ENCODE data around the gene HNRNPA1. TPM values are rescaled to one million over a fixed set of nuclear protein-coding genes. Genes with fewer than 3 reads are reported as not detected.

Gene HNRNPA1
- total and polyA plus RNA-seq, 2 of the 4 experiments (the other 2 are of a cell fraction), result 747 to 1,409 TPM

GRCh38 chr12:54238531-54238930 is 42.0 kb upstream of the HNRNPA1 start:
- ATAC-seq (ENCODE audit: low read depth), result no peak
- Histone ChIP-seq H3K14ac (replicated peaks; ENCODE audit: low read depth, low read length) (no peak overlapping the region), H2BK5ac (ENCODE audit: low read depth, low read length, poor library complexity, severe bottlenecking) (no peak overlapping the region), H2AK9ac (replicated peaks; ENCODE audit: low read depth, low read length, poor library complexity) (no peak overlapping the region), H2AFZ (replicated peaks; ENCODE audit: low read length, poor library complexity) (no peak overlapping the region), H2BK120ac (ENCODE audit: low read depth, low read length) (no peak overlapping the region), H3K27me3 (ENCODE audit: control insufficient read depth, insufficient read depth, low read length) (no peaks in the 10 kb centered on the region), H3K4me1 (ENCODE audit: control insufficient read depth, insufficient read depth, low read length) (no peaks in the 10 kb centered on the region), H3K27ac (ENCODE audit: insufficient read depth, low read length) (no peak overlapping the region), H4K5ac (ENCODE audit: low read depth, low read length) (no peak overlapping the region), H3K4me2 (ENCODE audit: low read depth, low read length) (no peak overlapping the region), H4K91ac (ENCODE audit: insufficient read depth, low read depth, low read length) (no peak overlapping the region), H3K56ac (ENCODE audit: extremely low read depth, insufficient read depth, low read length) (no peak overlapping the region), H3K79me1 (ENCODE audit: low read depth in 1 of 2, low read length in 2 of 2) (peaks cover 17 to 32% of the 10 kb centered on the region in 2 experiments), H2BK20ac (ENCODE audit: low read depth, low read length) (no peak overlapping the region), H3K9me1 (ENCODE audit: insufficient read depth, low read length) (no peaks in the 10 kb centered on the region), H3K4ac (ENCODE audit: low read depth, low read length) (no peak overlapping the region), H3K36me3 (ENCODE audit: control insufficient read depth, insufficient read depth, low read length) (peaks cover 10% of the 10 kb centered on the region), H3K18ac (ENCODE audit: low read depth, low read length) (no peak overlapping the region), H4K8ac (ENCODE audit: low read depth in 2 of 2, low read length in 2 of 2) (no peak overlapping the region), H3K9me3 (ENCODE audit: control insufficient read depth, insufficient read depth, low read length) (no peaks in the 10 kb centered on the region), H4K20me1 (ENCODE audit: insufficient read depth, low read length) (no peaks in the 10 kb centered on the region), H2BK15ac (ENCODE audit: low read depth, low read length) (no peak overlapping the region), H3K4me3 (ENCODE audit: insufficient read depth, low read depth, low read length) (no peak overlapping the region), H2AK5ac (ENCODE audit: low read depth, low read length) (no peak overlapping the region), H3K23ac (ENCODE audit: low read depth, low read length) (no peak overlapping the region), H3K9ac (ENCODE audit: low read depth, low read length) (no peak overlapping the region)
- BruUV-seq (replicated peaks), result no TSS peak
- TF ChIP-seq FOS (IDR thresholded peaks at IDR 0.05; ENCODE audit: low read depth, low read length), result no peak
- TF ChIP-seq SMC3 (IDR thresholded peaks at IDR 0.05; ENCODE audit: low read depth, low read length), result no peak
- TF ChIP-seq CHD1 (IDR thresholded peaks at IDR 0.05; ENCODE audit: low read depth, low read length), result no peak
- TF ChIP-seq NFE2L2 (IDR thresholded peaks at IDR 0.05; ENCODE audit: low read depth, low read length), result no peak
- TF ChIP-seq USF2 (IDR thresholded peaks at IDR 0.05; ENCODE audit: low read depth, low read length), result no peak
- TF ChIP-seq POLR2A (IDR thresholded peaks at IDR 0.05; ENCODE audit: low read depth, low read length), result no peak
- TF ChIP-seq RCOR1 (IDR thresholded peaks at IDR 0.05; ENCODE audit: insufficient replicate concordance, low read length), result no peak
- TF ChIP-seq ELK1 (IDR thresholded peaks at IDR 0.05; ENCODE audit: borderline replicate concordance, low read depth, low read length), result no peak
- TF ChIP-seq MXI1 (IDR thresholded peaks at IDR 0.05; ENCODE audit: borderline replicate concordance, low read depth, low read length), result no peak
- no peak for TF ChIP-seq CEBPB (IDR thresholded peaks at IDR 0.05; ENCODE audit: low read depth, low read length)
- TF ChIP-seq BHLHE40 (IDR thresholded peaks at IDR 0.05; ENCODE audit: low read depth, low read length), result no peak
- TF ChIP-seq MAZ (IDR thresholded peaks at IDR 0.05; ENCODE audit: borderline replicate concordance, low read depth, low read length), result no peak
- TF ChIP-seq CTCF (conservative IDR thresholded peaks at IDR 0.05; ENCODE audit: low read depth, low read length), result no peak
- TF ChIP-seq RAD21 (IDR thresholded peaks at IDR 0.05; ENCODE audit: low read length), result no peak
- TF ChIP-seq RFX5 (IDR thresholded peaks at IDR 0.05; ENCODE audit: low read depth, low read length), result no peak
- no peak for TF ChIP-seq MAFK (IDR thresholded peaks at IDR 0.05; ENCODE audit: low read depth, low read length)
- ChIA-PET POLR2A (ENCODE audit: unreplicated experiment) (no interaction called here), CTCF (interaction anchor here (0.6 kb wide), 1 partner anchor 155 kb away, joined by 3 read pairs; no protein-coding TSS in a partner anchor)
- 100% methylated on average over 1 of the region's 1 CpG; no CpG with 5 or more reads in 1 of the 2 experiments for WGBS, 2 experiments (ENCODE audit: extremely low coverage in 2 of 2, insufficient read length in 1 of 2)
- in situ Hi-C loops (cut with MboI; ENCODE audit: low sequenced_read_pairs), result no loop called here
- intact Hi-C loops (cut with micrococcal nuclease), result no loop called here
- DNase-seq, result no peak
- dilution Hi-C loops (cut with HindIII; ENCODE audit: low sequenced_read_pairs, unreplicated experiment), result no loop called here

Data from IMR-90 (cell line).